Neural crest cell (in vitro differentiated cells): ENCODE measurements around the gene TFF2. TPM values are rescaled to one million over a fixed set of nuclear protein-coding genes. Genes with fewer than 3 reads are reported as not detected.

Experiments
- DNase-seq: peaks from one replicate; pipeline ENCODE4 v3.0.0; 2021; ENCODE audit warnings: low read depth, mixed read lengths, low spot score
- H3K27ac Mint-ChIP-seq: one replicate; pipeline ENCODE4 v1.8.0; 2021; ENCODE audit warnings: mild to moderate bottlenecking, mixed read lengths; ENCODE audit not compliant: unreplicated experiment
- H3K27me3 Mint-ChIP-seq: 2 replicates; pipeline ENCODE4 v1.8.0; 2021; ENCODE audit warnings: low read depth, mild to moderate bottlenecking, mixed read lengths
- H3K36me3 Mint-ChIP-seq: 2 replicates; pipeline ENCODE4 v1.8.0; 2021; ENCODE audit warnings: low read depth, mild to moderate bottlenecking, mixed read lengths
- H3K4me1 Mint-ChIP-seq: 2 replicates; pipeline ENCODE4 v1.8.0; 2021; ENCODE audit warnings: mixed read lengths
- H3K4me3 Mint-ChIP-seq: one replicate; pipeline ENCODE4 v1.8.0; 2021; ENCODE audit warnings: mild to moderate bottlenecking, mixed read lengths
- H3K9me3 Mint-ChIP-seq: 2 replicates; pipeline ENCODE4 v1.8.0; 2021; ENCODE audit warnings: mixed read lengths
- total RNA-seq: library from RNA; stranded (reverse); gene quantifications from 2 replicates; pipeline ENCODE4 v1.2.1, GENCODE V29; 2021
- TF ChIP-seq, protein P1 (sequence below): fragments of 200-600 bp; sonication (generic); conservative IDR thresholded peaks from 2 replicates; pipeline ENCODE4 v1.5.0; 2021; ENCODE audit warnings: antibody characterized with exemption, mild to moderate bottlenecking

The TFF2 gene
- total RNA-seq, 1 donor from 2014 or later: not detected

DNA sequence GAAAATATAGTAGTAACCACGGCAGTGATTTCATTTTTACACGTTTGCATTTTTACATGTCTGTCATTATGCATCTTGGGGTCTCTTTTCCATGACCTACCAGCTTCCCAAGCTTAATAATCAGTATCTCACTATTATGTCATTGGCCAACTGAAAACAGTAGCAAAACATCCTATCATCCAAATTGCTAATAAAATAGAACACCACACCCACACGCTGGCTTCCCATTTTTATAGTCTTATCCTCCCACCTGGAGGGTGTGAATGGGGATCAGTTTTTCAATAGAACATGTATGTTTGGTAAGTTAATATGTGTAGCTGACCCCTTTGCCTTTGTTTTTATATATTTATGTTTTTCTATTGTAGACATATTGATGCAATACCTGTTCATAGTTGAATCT is 47.4 kb downstream of the TFF2 start:
- no peak for DNase-seq
- TF ChIP-seq, protein P1, sequence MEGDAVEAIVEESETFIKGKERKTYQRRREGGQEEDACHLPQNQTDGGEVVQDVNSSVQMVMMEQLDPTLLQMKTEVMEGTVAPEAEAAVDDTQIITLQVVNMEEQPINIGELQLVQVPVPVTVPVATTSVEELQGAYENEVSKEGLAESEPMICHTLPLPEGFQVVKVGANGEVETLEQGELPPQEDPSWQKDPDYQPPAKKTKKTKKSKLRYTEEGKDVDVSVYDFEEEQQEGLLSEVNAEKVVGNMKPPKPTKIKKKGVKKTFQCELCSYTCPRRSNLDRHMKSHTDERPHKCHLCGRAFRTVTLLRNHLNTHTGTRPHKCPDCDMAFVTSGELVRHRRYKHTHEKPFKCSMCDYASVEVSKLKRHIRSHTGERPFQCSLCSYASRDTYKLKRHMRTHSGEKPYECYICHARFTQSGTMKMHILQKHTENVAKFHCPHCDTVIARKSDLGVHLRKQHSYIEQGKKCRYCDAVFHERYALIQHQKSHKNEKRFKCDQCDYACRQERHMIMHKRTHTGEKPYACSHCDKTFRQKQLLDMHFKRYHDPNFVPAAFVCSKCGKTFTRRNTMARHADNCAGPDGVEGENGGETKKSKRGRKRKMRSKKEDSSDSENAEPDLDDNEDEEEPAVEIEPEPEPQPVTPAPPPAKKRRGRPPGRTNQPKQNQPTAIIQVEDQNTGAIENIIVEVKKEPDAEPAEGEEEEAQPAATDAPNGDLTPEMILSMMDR: no peak
- Mint-ChIP-seq H3K27me3 (no peaks in the 10 kb centered on the region), H3K36me3 (no peaks in the 10 kb centered on the region), H3K27ac (no peak overlapping the region), H3K4me1 (no peaks in the 10 kb centered on the region), H3K4me3 (no peak overlapping the region), H3K9me3 (no peaks in the 10 kb centered on the region)

DNA sequence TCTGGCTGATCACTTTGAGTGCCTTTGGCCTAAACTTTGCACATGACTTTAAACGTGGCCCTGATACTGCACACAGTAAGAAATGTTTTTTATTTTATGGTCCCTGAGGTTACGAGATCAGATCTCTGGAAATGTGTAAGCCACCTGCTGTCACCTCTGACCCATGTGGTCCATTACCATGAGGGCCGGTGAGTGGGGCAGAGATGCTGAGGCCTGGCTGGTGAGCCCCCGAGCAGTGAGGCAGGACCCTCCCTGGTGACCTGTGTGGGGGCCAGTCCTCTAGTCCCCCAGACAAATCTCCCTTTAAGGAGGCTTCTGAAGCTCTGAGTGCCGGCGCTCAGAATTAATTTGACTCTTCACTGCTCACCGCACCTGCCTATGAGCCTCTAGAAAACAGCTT is 48.0 kb downstream of the TFF2 start:
- H3K4me1 Mint-ChIP-seq: no peaks in the 10 kb centered on the region
- no peaks in the 10 kb centered on the region for H3K27me3 Mint-ChIP-seq
- DNase-seq: no peak
- no peak overlapping the region for H3K4me3 Mint-ChIP-seq
- H3K9me3 Mint-ChIP-seq: no peaks in the 10 kb centered on the region
- H3K36me3 Mint-ChIP-seq: no peaks in the 10 kb centered on the region
- TF ChIP-seq, protein P1: no peak
- no peak overlapping the region for H3K27ac Mint-ChIP-seq

DNA sequence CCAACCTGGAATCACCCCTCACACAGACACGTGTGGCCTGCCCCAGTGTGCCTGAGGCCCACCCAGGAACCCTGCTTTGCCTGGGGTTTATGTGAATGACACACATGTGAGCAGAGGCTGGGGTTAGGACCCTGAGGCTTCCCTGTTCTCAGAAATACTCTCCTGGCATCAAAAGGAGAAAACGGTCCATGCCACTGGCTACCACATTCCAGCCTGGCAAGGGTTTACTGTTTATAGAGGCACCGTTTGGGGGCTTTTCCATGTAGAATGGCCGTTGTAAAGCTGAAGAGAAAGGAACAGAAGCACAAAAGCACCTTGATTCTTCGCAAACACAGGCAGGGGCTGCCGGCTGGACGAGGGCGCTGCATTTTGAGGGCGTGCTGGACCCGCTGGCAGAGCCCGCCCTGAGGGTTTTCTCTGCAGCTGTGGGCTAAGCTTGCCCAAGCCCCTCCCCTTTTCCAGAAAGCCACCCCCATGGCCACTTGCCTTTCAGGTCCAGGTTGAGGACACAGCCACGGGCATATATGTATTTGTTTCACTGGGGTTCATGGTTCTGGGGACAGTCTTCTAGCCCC is 48.6 kb downstream of the TFF2 start:
- H3K4me1 Mint-ChIP-seq: no peaks in the 10 kb centered on the region
- TF ChIP-seq, protein P1: no peak
- DNase-seq: no peak
- H3K36me3 Mint-ChIP-seq: no peaks in the 10 kb centered on the region
- peaks cover 4% of the 10 kb centered on the region for H3K27me3 Mint-ChIP-seq
- H3K4me3 Mint-ChIP-seq: no peak overlapping the region
- no peaks in the 10 kb centered on the region for H3K9me3 Mint-ChIP-seq
- H3K27ac Mint-ChIP-seq: no peak overlapping the region

DNA sequence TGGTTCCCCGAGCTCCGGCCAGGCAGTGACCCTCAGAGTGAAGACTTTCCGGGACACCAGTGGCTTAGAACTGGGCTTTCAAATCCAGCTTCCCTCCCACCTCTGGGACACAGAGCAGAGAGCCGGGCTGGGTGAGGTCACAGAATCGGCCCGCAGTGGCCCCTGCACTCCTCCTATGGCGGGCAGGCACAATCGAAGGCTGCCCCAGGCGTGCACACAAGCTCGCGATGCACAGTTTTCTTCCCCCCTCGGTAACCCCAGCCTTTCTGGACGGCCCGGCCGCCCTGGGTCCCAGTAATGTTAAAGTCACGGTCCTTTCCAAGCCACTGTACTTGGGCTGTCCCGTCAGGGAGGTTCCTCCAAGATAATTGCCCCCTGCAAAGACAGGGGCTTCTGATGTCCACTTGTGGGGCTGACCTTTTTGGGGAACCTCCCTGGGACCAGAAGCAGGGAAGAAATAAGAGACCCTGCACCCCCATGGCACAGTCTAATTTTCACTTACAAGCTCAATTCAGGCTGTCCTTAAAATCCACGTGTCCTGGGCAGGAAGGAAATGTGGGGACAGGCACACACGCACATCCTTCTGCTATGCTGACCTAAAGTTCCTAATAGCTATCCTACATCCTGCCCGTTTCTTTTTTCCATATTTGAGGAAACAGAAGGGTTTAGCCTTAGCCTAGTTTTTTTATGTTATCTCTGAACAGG is 49.3 kb downstream of the TFF2 start:
- no peaks in the 10 kb centered on the region for H3K4me1 Mint-ChIP-seq
- no peaks in the 10 kb centered on the region for H3K36me3 Mint-ChIP-seq
- peaks cover 5% of the 10 kb centered on the region for H3K27me3 Mint-ChIP-seq
- no peaks in the 10 kb centered on the region for H3K9me3 Mint-ChIP-seq
- TF ChIP-seq, protein P1: no peak
- no peak overlapping the region for H3K4me3 Mint-ChIP-seq
- no peak overlapping the region for H3K27ac Mint-ChIP-seq
- no peak for DNase-seq

DNA sequence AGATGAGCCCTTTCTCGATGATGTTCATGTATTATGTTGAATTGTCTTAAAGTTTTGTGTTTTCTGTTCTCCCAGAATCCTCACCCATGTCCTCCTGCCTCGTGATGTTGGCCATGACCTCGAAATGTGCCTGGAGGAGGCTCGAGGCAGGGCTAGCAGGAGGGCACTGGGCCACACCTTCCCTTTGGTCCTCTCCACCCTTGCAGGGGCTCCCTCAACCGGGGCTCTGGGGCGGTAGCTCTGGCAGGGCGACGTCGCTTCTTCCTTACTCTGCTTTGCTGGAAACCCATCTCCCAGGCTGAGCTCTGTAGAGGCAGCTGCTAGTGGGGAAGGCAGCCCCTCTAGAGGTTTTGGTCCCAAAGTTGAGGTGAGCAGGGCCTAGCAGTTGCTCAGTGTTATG is 49.8 kb downstream of the TFF2 start:
- no peak for DNase-seq
- TF ChIP-seq, protein P1: no peak
- Mint-ChIP-seq H3K4me1 (no peaks in the 10 kb centered on the region), H3K36me3 (no peaks in the 10 kb centered on the region), H3K9me3 (no peaks in the 10 kb centered on the region), H3K27ac (no peak overlapping the region), H3K27me3 (peaks cover 5% of the 10 kb centered on the region), H3K4me3 (no peak overlapping the region)
